GM19238 (cell line): Measurements from ENCODE around the gene LRIT3.
"Not testable (repeated sequence)": the region's sequence is repeated elsewhere in the genome, so short reads cannot be mapped to it uniquely, and the experiment has no call there.

Experiments
- DNase-seq: peaks from one replicate; pipeline ENCODE4 v3.0.0; 2011; ENCODE audit warnings: low spot score; ENCODE audit not compliant: insufficient read length

Gene LRIT3

DNA sequence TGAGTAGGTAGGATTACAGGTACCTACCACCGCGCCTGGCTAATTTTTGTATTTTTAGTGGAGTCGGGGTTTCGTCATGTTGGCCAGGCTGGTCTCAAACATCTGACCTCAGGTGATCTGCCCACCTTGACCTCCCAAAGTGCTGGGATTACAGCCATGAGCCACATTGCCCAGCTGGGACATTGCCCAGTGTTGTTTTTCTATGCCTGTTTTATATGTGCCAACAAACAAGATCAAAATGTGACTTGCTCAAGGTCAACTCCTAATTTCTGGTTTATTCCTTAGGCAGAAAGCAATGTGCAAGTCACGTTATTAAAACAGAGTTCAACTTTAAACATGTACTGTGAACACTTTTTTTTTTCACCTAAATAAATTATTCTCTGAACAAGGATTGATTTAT is 2.7 kb downstream of the LRIT3 start:
- DNase-seq: no peak

DNA sequence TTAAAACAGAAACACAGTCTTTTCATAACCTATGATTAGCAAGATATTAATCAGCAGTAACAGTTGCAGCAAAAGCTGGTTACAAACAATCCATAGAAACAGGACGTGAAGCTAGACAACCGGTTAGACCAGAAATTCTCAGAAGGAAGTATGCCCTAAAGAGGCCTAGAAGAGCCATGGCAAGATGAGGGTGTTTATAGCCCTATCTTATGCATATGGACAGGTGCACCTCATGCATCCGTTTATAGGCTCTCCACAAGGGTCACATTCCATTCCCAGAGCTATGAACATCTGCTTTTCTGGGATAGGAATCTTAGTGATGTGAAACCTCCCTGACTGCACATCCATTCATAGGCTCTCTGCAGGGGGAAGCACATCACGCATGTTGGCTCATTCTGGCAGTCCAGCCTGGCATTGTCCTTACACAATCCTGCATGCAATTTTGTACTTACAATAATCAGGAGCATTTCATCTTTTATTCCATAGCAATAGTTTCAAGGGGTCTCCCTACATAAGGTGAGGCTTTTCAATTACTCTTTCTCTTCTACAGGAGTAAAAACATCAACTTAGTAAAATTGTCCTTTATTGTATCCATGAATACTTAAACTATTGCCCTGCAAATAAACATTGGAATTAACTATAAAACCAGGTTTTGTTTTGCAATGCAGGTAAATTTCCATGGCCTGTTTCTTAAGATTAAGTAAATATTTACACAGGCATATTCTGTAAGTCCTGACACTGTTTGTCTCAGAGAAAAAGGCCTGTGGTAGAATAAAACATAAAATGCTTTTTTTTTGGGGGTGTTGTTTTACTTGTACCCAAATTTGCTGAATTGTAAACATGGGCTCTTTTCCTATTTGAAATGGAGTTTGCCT is 11.8 kb downstream of the LRIT3 start:
- not testable (repeated sequence) for DNase-seq

DNA sequence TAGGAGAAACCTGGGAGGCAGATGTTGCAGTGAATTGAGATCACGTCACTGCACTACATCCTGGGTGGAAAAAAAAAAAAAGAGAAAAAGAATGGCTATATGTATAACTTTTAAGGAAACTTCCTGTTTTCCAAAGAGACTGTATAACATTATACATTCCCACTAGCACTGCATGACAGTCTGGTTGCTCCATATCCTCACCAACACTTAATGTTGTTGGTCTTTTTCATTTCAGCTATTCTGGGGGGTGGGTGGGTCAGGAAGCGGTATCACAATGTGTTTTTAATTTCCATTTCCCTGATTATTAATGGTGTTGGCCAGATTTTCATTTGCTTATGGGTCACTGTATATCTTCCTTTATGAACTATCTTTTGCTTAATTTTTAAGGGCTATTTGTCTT is 13.4 kb downstream of the LRIT3 start:
- DNase-seq: no peak

DNA sequence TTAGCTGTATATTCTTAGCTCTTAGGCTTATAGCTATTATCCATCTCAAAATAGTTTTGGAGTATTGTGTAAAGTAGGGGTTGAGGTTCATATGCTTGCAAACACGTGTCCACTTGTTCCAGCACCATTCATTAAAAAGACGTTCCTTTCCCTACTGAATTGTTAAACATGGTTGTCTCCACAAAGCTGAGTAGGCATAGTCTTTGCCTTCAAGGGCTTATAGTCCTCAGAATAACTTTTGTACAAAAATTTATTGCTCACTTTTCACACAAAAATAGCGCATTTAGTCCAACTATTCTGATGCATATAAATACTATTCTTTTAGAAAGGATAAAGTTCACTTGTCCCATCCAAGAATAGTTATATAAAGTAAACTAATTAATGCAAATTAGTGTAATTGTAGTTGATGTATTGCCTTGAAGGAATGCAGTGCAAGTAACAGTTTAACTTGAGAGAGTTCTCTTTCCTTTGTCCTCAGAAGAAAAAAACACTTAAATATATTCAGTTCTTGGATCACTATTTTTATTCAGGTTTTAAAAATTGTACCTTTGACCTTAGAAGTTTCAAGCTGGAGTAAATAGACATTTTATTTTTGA is 14.1 kb downstream of the LRIT3 start:
- no peak for DNase-seq

- no peak for DNase-seq
Observed at GRCh38 chr4:109864134-109864533, 16.2 kb downstream of the LRIT3 start.

GRCh38 chr4:109870061-109870460 is 22.2 kb downstream of the LRIT3 start:
- DNase-seq: no peak

DNA sequence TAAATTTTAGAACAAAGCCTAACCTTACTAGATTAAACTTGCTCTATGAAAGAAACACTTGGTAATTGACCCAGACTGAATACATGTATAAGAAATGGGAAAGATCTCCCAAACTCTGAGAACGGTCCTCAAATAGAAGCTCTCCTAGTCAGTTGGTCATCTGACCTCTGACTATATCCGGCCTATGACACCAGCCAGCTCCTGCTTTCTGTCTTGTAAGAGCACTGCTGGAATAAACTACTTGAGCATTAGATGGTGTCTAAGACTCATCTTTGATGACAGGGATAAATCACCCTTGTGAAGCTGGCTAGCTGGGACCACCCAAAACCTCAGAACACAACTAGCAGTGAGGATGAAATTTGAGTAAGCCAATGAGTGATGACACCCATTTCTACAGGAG is 24.2 kb downstream of the LRIT3 start:
- DNase-seq: no peak

- DNase-seq: no peak
Observed at GRCh38 chr4:109872950-109873656, 25.2 kb downstream of the LRIT3 start.

DNA sequence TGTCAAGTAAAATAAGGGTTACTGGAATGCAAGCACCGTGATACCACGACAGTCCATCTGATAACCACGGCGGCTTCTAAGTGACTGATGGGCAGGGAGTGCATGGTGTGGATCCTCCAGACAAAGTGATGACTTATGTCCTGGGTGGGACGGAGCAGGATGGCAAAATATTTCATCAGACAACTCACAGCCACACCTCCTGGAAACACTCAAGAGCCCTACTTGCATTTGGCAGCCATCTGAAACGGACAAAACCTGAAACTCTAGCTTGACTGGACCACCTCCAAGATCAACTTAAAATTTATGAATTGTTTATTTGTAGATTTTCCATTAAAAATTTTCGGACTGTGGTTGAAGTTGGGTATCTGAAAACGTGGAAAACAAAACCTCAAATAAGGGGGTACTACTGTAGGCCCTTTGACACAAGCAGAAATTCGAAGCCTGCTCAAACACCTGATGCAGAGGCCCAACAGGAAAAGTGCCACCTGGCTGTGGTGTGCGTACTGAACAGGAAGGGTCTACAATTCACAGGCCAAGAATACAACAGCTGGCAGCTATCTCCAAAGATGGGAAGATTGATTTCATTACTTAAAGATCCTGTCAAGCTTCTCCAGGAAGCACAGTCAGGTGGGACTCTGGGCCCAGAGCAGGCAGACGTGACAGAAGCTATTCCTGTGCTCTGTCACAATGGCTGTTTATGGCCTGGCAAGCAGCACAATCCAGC is 26.0 kb downstream of the LRIT3 start:
- no peak for DNase-seq

DNA sequence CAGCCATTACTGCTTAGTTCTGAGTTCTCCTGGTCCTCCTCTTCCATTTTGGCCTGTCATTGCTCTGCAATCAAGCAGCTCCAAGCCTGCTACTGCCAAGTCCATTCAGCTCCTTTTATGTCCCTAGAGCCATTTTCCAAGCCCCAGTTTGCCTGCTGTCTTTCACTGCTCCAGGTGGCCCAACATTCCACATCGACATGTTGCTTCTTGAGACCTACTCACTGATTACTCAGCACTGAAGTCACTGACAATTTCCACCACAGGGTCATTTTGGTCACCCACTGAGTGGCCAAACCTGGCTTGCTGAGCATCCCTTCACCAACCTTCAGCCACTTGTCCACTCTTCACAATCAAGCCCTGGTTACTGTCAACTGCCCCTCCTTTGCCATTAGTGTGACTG is 27.2 kb downstream of the LRIT3 start:
- no peak for DNase-seq

- DNase-seq: not testable (repeated sequence)
Observed at GRCh38 chr4:109875553-109875952, 27.6 kb downstream of the LRIT3 start.

- DNase-seq: no peak
Observed at GRCh38 chr4:109876634-109877265, 28.8 kb downstream of the LRIT3 start.

DNA sequence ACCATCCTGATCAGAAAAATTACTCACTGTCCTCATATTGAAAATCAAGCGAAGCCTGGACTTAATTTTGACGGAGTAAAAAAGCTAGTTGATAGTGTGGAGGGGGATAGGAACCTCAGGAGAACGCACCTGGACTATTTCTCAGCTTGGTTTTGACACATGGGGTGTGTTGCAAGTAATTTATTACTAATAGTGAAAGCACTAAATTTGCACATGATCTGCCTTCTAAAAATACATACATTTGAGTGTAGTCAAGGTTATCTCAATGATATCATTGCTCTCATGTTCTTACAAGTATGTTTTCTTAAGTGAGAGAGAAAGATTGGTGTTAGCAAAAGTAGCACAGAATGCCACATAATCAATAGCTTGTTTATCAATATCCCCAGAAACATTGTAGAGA is 29.5 kb downstream of the LRIT3 start:
- DNase-seq: peak; percentile 1

- no peak for DNase-seq
Observed at GRCh38 chr4:109878355-109878754, 30.4 kb downstream of the LRIT3 start.

DNA sequence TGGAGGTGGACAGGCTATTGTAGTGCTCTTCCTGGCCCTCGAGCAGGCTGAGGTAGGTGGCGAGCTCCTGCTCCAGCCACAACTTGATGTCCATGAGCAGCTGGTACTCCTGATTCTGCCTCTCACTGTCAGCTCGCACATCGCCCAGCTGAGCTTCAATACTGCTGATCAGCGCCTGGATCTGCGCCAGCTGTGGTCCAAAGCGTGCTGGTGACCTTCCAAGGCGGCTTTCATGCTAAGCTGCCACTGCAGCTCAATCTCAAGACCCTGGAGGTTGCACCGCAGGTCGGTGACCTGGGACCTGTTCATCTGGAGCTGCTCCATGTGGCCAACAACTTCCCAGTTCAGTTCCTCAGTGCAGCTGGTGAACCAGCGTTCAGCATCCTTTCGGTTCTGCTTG is 31.2 kb downstream of the LRIT3 start:
- no peak for DNase-seq

DNA sequence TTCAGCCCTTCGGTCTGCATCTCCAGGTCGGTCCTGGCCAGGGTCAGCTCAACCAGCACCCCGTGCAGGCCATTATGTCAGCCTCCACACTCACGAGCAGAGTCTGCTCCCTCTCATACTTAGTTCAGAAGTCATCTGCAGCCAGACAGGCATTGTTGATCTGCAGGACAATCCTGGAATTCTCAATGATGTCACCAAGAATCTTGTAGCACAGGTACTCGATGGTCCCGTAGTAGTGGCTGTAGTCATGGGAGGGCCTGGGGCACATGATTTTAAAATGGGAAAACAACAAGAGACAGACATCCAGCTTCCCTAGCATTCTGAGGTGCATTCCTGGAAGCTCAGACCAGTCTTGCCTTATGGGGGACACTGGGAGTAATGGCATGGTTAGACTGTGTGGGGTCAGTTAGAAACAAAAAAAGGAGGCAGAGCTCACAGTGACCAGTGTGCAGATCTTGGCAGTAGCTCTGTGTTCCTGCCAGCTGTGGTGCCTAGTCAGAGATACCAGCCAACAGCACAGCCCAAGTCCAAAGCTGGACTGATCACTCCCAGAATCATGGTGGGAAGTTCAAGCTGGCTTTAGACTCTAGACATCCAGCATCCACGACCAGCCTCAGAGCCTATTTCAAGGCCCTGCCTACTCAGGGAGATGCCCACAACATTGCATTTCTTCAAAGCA is 31.9 kb downstream of the LRIT3 start:
- DNase-seq: no peak

DNA sequence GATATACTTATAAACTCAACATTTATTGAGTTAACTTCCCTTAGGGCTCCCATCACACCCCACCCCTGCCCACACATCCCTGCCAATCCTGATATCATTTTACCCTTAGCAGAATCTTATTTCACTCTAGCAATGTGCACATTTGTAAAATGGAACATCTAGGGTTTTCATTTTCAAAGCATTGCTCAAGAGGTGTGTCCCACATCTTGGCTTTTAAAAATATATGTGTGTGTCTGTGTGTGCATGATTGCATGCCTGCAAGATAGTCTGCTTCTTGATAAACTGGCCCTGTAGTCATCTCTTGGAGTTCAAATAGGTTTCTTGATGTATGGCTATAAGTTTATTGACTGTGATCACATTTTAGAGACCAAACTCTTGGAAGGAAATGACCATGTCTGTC is 38.4 kb downstream of the LRIT3 start:
- DNase-seq: no peak

DNA sequence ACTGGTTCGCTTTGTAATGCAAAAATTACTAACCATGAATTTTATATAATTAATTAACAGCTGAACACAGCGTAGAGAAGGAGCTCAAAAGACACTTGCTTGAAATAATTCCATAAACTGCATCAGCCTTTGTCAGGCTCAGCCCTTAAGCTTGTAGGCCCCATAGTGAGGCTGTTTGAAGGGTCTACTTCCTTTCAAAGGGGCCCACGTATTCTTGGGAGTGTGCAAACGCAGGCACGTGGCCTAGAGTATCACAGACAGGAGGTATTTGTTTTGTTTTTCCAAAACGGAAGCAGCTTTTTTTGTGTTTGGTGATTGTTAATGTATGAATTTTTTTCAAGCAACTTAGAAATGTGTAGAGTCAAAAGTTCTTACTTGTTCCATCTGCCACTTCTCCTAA is 39.2 kb downstream of the LRIT3 start:
- no peak for DNase-seq

- DNase-seq: no peak
Observed at GRCh38 chr4:109890076-109890475, 42.2 kb downstream of the LRIT3 start.

- no peak for DNase-seq
Observed at GRCh38 chr4:109902559-109903251, 54.8 kb downstream of the LRIT3 start.
